Liver (tissue), 9 donors: ENCODE measurements around the gene CNTROB. TPM values are rescaled to one million over a fixed set of nuclear protein-coding genes. Genes with fewer than 3 reads are reported as not detected.

Experiments used
- DNase-seq: peaks from one replicate; pipeline ENCODE4 v3.0.0-alpha.2; 2017; ENCODE audit warnings: low spot score
- H3K27ac ChIP-seq, 2 donors: one replicate each; pipeline ENCODE4 v1.7.0; 2013; ENCODE audit warnings: inconsistent platforms in 2 of 2, low read length in 2 of 2, control low read depth in 1 of 2, low read depth in 1 of 2, mild to moderate bottlenecking in 1 of 2
- H3K27me3 ChIP-seq, 4 donors: one replicate each; pipeline versions ENCODE4 v1.6.1 to v1.7.0; 2013; ENCODE audit warnings: low read length in 3 of 4, inconsistent platforms in 1 of 4, mild to moderate bottlenecking in 1 of 4, moderate library complexity in 1 of 4; ENCODE audit not compliant: control insufficient read depth in 4 of 4, insufficient read depth in 4 of 4
- H3K36me3 ChIP-seq, 4 donors: one replicate each; pipeline versions ENCODE4 v1.6.1 to v1.7.0; 2013; ENCODE audit warnings: low read length in 3 of 4, mild to moderate bottlenecking in 3 of 4, low read depth in 1 of 4, moderate library complexity in 1 of 4; ENCODE audit not compliant: control insufficient read depth in 4 of 4, insufficient read depth in 3 of 4
- H3K4me1 ChIP-seq, 4 donors: one replicate each; pipeline versions ENCODE4 v1.6.1 to v1.7.0; 2013; ENCODE audit warnings: low read length in 3 of 4, mild to moderate bottlenecking in 3 of 4, moderate library complexity in 1 of 4; ENCODE audit not compliant: control insufficient read depth in 4 of 4, insufficient read depth in 4 of 4
- H3K4me3 ChIP-seq, 3 donors: one replicate each; pipeline versions ENCODE4 v1.6.1 to v1.7.0; 2013; ENCODE audit warnings: low read length in 3 of 3, control low read depth in 1 of 3, low read depth in 1 of 3, mild to moderate bottlenecking in 1 of 3
- H3K9ac ChIP-seq, 2 donors: one replicate each; pipeline ENCODE4 v1.7.0; 2013; ENCODE audit warnings: low read length in 2 of 2, mild to moderate bottlenecking in 2 of 2, moderate library complexity in 2 of 2, control low read depth in 1 of 2, low read depth in 1 of 2
- H3K9me3 ChIP-seq, 4 donors: one replicate each; pipeline versions ENCODE4 v1.6.1 to v1.7.0; 2013; ENCODE audit warnings: low read length in 3 of 4; ENCODE audit not compliant: control insufficient read depth in 4 of 4
- CTCF ChIP-seq: fragments of 150-350 bp; IDR thresholded peaks from 2 replicates; pipeline ENCODE4 v1.5.1; 2017; ENCODE audit warnings: improper control_type of control experiment, low read depth, low read length; ENCODE audit not compliant: missing input control
- EGR1 ChIP-seq, 2 donors: IDR thresholded peaks; 2 replicates each; pipeline ENCODE4 v1.6.1; 2016 to 2018; ENCODE audit warnings: antibody characterized with exemption in 2 of 2, low read depth in 2 of 2
- FOXA2 ChIP-seq: IDR thresholded peaks from 2 replicates; pipeline ENCODE4 v1.6.1; 2016; ENCODE audit warnings: antibody characterized with exemption
- GABPA ChIP-seq, 2 donors: IDR thresholded peaks in 1 of 2; conservative IDR thresholded peaks in 1 of 2; 2 replicates each; pipeline ENCODE4 v1.6.1; 2016; ENCODE audit warnings: antibody characterized with exemption in 2 of 2, mild to moderate bottlenecking in 1 of 2, moderate library complexity in 1 of 2
- HNF4A ChIP-seq, 2 donors: conservative IDR thresholded peaks; 2 replicates each; pipeline ENCODE4 v1.6.1; 2016; ENCODE audit warnings: antibody characterized with exemption in 2 of 2, mild to moderate bottlenecking in 2 of 2
- HNF4G ChIP-seq: IDR thresholded peaks from 2 replicates; pipeline ENCODE4 v1.6.1; 2016; ENCODE audit warnings: antibody characterized with exemption
- JUND ChIP-seq, 2 donors: IDR thresholded peaks; 2 replicates each; pipeline ENCODE4 v1.6.1; 2016; ENCODE audit warnings: antibody characterized with exemption in 2 of 2
- MAX ChIP-seq: IDR thresholded peaks from 2 replicates; pipeline ENCODE4 v1.6.1; 2016; ENCODE audit warnings: antibody characterized with exemption
- NR2F2 ChIP-seq: IDR thresholded peaks from 2 replicates; pipeline ENCODE4 v1.6.1; 2016; ENCODE audit warnings: antibody characterized with exemption
- RAD21 ChIP-seq, 2 donors: IDR thresholded peaks; 2 replicates each; pipeline ENCODE4 v1.6.1; 2016; ENCODE audit warnings: antibody characterized with exemption in 2 of 2, mild to moderate bottlenecking in 2 of 2
- REST ChIP-seq: IDR thresholded peaks from 2 replicates; pipeline ENCODE4 v1.6.1; 2016; ENCODE audit warnings: antibody characterized with exemption, mild to moderate bottlenecking
- RXRA ChIP-seq, 2 donors: IDR thresholded peaks; 2 replicates each; pipeline ENCODE4 v1.6.1; 2017 to 2018; ENCODE audit warnings: antibody characterized with exemption in 2 of 2, mild to moderate bottlenecking in 1 of 2
- SP1 ChIP-seq: IDR thresholded peaks from 2 replicates; pipeline ENCODE4 v1.6.1; 2018; ENCODE audit warnings: antibody characterized with exemption, mild to moderate bottlenecking
- TAF1 ChIP-seq: conservative IDR thresholded peaks from 2 replicates; pipeline ENCODE4 v1.6.1; 2016; ENCODE audit warnings: antibody characterized with exemption, mild to moderate bottlenecking
- YY1 ChIP-seq: IDR thresholded peaks from 2 replicates; pipeline ENCODE4 v1.6.1; 2016; ENCODE audit warnings: antibody characterized with exemption, mild to moderate bottlenecking
- ZBTB33 ChIP-seq: IDR thresholded peaks from 2 replicates; pipeline ENCODE4 v1.6.1; 2016; ENCODE audit warnings: antibody characterized with exemption
- WGBS: extraction: QIAGEN DNeasy Blood & Tissue Kit; methylation state at CpG from one replicate; pipeline ENCODE4 v1.1.7; 2013; 5-methylcytosine and 5-hydroxymethylcytosine counted together
- polyA plus RNA-seq, 2 donors: library from polyadenylated mRNA; stranded (reverse) in 1 of 2; unstranded in 1 of 2; fragments of 200-250 nt in 1 of 2; fragments of >200 nt in 1 of 2; fragmentation: Nextera tagmentation in 1 of 2; extraction: Ambion mirVana in 1 of 2; gene quantifications; one replicate each; pipeline versions ENCODE4 v1.2.1 to v1.2.3, GENCODE V29; 2013 to 2015
- total RNA-seq, 2 donors: library from RNA; depleted of rRNA; stranded (reverse); fragments of >200 nt; gene quantifications; one replicate each; pipeline ENCODE4 v1.2.3, GENCODE V29; 2014
- donor health status: healthy.
- donor health status: healthy.
- donor health status: healthy.
- donor health status: healthy.
- donor health status: healthy.

CNTROB gene
- total and polyA plus RNA-seq, 4 donors: 2.2 to 12.0 (median 8.6) TPM

GRCh38 chr17:7955414-7956227 lies 23.6 kb downstream of the CNTROB start:
- no peaks in the 10 kb centered on the region for H3K9me3 ChIP-seq
- no peak overlapping the region for H3K27ac ChIP-seq
- DNase-seq: no peak
- TF ChIP-seq FOXA2 (no peak), HNF4G (no peak), REST (no peak), MAX (no peak), HNF4A (conservative IDR thresholded peaks at IDR 0.05) (no peak), GABPA (IDR thresholded peaks at IDR 0.05 in 1 of 2, conservative IDR thresholded peaks at IDR 0.05 in 1 of 2) (no peak), TAF1 (no peak), NR2F2 (no peak), RAD21 (IDR thresholded peaks at IDR 0.05) (no peak), ZBTB33 (no peak), SP1 (no peak), YY1 (no peak), EGR1 (IDR thresholded peaks at IDR 0.05; ENCODE audit: low read depth in 2 of 2) (no peak), JUND (IDR thresholded peaks at IDR 0.05) (no peak), RXRA (IDR thresholded peaks at IDR 0.05) (no peak), CTCF (no peak)
- no peaks in the 10 kb centered on the region for H3K27me3 ChIP-seq
- peaks cover 0 to 1% (median 0%) of the 10 kb centered on the region in 4 donors for H3K36me3 ChIP-seq
- H3K4me1 ChIP-seq: no peaks in the 10 kb centered on the region
- no peak overlapping the region for H3K9ac ChIP-seq
- no peak overlapping the region for H3K4me3 ChIP-seq
- 82% methylated on average over 13 of the region's 13 CpGs for WGBS
